ENCODE results near the gene CYP19A1. TPM values are rescaled to one million over a fixed set of nuclear protein-coding genes. Genes with fewer than 3 reads are reported as not detected.

Gene CYP19A1
- total and polyA plus RNA-seq, 9 of the 15 experiments (the other 6 are each of a cell fraction or from before 2014, with no cell fraction given) = 0.16 to 0.63 (median 0.47) TPM; not detected in 3

GRCh38 chr15:51171634-51171932 lies 166.8 kb downstream of the CYP19A1 start:
- Histone ChIP-seq H3K79me2 (ENCODE audit: control insufficient read depth, insufficient read depth, low read length) (no peaks in the 10 kb centered on the region), H4K20me1 (replicated peaks; ENCODE audit: control insufficient read depth, insufficient read depth, low read length) (no peaks in the 10 kb centered on the region), H2AFZ (ENCODE audit: low read depth, low read length) (no peak overlapping the region), H3K4me3 (no peak overlapping the region), H3K9ac (ENCODE audit: insufficient read depth in 1 of 2, low read depth in 2 of 2, low read length in 2 of 2) (no peak overlapping the region), H3K9me1 (ENCODE audit: control insufficient read depth, insufficient read depth, low read length) (no peaks in the 10 kb centered on the region), H3K9me3 (replicated peaks; ENCODE audit: control insufficient read depth, insufficient read depth, low read depth, low read length) (no peaks in the 10 kb centered on the region), H3K4me2 (ENCODE audit: insufficient read depth, low read length) (no peak overlapping the region), H3K27ac (ENCODE audit: extremely low read depth, low read depth, low read length) (no peak overlapping the region), H3K4me1 (replicated peaks in 1 of 2; ENCODE audit: control insufficient read depth in 2 of 2, insufficient read depth in 2 of 2, low read length in 2 of 2) (no peaks in the 10 kb centered on the region; a peak in 1 of 5 replicates), H3K36me3 (ENCODE audit: control insufficient read depth, insufficient read depth, low read length) (no peaks in the 10 kb centered on the region), H3K27me3 (ENCODE audit: control insufficient read depth in 2 of 2, insufficient read depth in 2 of 2, low read length in 2 of 2) (peaks cover 0 to 8% of the 10 kb centered on the region in 2 experiments; a peak in 1 of 5 replicates)
- BruUV-seq (replicated peaks) = no TSS peak
- no peak for ATAC-seq
- TF ChIP-seq CREB1 (IDR thresholded peaks at IDR 0.05) (no peak), CREB1 (CRISPR knock-in tag; IDR thresholded peaks at IDR 0.05) (no peak), THAP12 (CRISPR knock-in tag; IDR thresholded peaks at IDR 0.05) (no peak), GTF2E2 (tag; IDR thresholded peaks at IDR 0.05) (no peak)
- intact Hi-C loops (cut with micrococcal nuclease) (no loop called here), in situ Hi-C loops (cut with MboI) (no loop called here)
- FAIRE-seq = no peak
- ChIA-PET CTCF (ENCODE audit: low intra/inter-chr PET ratio) (no interaction called here), POLR2A (interaction anchor here (0.6 to 0.7 kb wide), 2 partner anchors 57 to 92 kb away, joined by 3 read pairs; no protein-coding TSS in a partner anchor)
- no peak for DNase-seq (ENCODE audit: extremely low read depth in 1 of 4, low spot score in 3 of 4)
- 18% methylated on average over 3 of the region's 3 CpGs for WGBS (ENCODE audit: insufficient coverage, low coverage, missing lambda C conversion rate)

Measured in K562 (cell line).